Stimulated activated CD8-positive, alpha-beta memory T cell treated with anti-CD3 and anti-CD28 coated beads, Interleukin-15, amount 100 ng/mL, for 24 hours (primary cell): ENCODE data around the gene HSBP1L1.
"Not testable (repeated sequence)": the region's sequence is repeated elsewhere in the genome, so short reads cannot be mapped to it uniquely, and the experiment has no call there.

Experiments used
- DNase-seq: peaks from one replicate; pipeline ENCODE4 v3.0.0-alpha.2; 2020; ENCODE audit warnings: low read depth

HSBP1L1 gene

GRCh38 chr18:79986726-79987125, 22.3 kb downstream of the HSBP1L1 start:
- no peak for DNase-seq

DNA sequence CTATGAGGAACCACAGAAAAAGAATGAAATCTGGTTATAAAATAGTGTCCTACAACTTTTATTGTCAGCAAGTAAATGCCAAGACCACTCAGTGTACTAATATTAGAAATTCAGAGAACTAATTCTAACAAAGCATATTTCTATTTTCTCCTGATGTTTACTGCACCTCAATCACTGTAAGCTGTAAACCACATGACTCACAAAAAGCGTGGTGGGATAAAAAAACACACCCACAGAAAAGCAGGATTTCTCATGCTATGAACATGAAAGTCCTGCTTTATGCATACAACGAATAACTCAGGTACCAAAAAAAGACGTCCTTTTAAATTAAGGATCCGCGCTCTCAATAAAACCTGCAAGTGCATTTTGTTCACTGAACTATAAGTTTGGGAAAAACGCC, 23.1 kb downstream of the HSBP1L1 start:
- no peak for DNase-seq

- DNase-seq, result peak; percentile 36
These were observed 23.6 kb downstream of the HSBP1L1 start for GRCh38 chr18:79988071-79988450.

GRCh38 chr18:79988451-79989194, 24.2 kb downstream of the HSBP1L1 start, which contains the start of gene TXNL4A:
Gene TXNL4A (minus strand): TSS chr18:79988563. CDS start chr18:79988392, 171 bp downstream.
- peak; percentile 80 for DNase-seq

DNA sequence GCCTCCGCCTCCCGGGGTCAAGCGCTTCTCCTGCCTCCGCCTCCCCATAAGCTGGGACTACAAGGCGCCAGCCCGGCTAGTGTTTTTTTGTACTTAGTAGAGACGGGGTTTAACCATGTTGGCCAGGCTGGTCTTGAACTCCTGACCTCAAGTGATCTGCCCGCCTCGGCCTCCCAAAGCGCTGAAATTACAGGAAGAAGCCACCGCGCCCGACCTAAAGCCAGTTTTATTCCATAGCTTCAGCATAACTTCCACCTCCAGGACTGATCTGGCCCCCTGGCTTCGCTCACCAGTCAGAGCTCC, 24.7 kb downstream of the HSBP1L1 start:
- no peak for DNase-seq

DNA sequence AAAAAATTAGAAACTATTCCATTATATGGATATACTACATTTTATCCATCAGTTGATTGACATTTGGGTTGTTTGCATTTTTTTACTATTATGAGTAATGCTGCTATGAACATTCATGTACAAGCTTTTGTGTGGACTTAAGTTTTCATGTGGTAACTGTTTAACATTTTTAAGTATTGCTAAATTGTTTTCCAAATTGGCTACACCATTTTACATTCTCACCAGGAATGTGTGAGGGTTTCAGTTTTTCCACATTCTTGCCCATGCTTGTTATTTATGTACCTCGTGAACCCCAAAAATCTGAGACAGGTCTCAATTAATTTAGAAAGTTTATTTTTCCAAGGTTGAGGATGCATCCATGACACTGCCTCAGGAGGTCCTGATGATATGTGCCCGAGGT, 27.1 kb downstream of the HSBP1L1 start:
- no peak for DNase-seq

GRCh38 chr18:79999701-80000100, 35.3 kb downstream of the HSBP1L1 start:
- not testable (repeated sequence) for DNase-seq

DNA sequence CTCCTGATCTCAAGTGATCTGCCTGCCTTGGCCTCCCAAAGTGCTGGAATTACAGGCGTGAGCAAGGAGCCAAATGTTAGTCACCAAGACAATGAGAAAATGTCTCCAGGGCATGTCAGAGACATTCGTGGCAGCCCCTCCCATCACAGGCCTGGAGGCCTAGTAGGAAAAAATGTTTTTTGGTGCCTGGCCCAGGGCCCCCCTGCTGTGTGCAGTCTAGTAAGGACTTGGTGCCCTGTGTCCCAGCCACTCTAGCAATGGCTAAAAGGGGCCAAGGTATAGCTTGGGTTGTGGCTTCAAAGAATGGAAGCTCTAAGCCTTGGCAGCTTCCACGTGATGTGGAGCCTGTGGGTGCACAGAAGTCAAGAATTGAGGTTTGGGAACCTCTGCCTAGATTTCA, 36.4 kb downstream of the HSBP1L1 start:
- no peak for DNase-seq

DNA sequence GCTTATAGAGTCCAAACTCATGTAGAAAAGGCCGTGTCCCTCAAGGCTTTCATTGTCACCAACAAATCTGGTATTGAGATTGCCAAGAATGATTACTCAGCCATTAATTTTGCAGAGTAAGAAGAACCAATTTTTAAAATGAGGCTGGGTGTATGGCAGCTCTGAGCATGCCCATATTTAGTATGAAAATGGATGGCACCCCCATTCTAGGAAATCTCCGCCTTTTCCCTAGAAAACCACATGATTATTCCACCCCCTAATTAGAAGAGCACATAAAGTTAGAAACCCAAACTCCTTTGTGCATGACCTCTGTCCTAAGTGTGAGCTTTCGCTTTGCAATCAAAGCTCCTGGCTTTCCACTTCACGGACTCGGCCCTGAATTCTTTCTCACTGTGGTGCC, 38.0 kb downstream of the HSBP1L1 start:
- no peak for DNase-seq

DNA sequence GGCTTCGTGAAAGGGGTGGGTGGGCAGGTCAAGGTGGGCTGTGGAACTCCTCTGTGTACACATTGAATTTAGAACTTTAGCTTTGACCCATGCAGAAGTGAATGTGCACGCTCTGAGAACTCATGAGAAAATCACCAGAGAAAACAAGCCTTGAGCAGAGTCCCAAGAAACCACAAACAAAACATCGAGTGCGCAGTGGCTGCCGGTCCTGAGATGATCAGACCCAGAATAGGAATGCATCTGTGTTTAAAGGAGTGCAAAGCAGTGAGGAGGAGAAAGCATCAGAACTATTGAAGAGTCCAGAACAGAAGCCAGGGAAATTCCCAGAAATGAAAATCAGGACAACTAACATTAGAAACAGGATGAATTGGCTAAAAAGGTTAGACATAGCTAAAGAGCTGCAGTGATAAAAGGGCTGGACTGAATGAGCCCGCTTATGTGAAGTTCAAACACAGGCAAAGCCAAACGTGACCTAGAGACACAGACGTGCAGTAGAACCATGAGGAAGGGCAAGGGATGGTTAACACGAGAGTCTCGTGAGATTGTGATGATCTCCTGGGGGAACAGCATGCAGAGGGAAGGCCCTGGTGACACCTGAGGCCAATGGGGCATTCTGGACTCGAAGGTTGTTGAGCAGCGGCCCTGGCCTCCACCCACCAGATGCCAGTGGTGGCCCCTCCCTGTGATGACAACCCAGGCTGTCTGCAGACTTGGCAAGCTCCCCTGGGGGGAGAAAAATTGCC, 40.3 kb downstream of the HSBP1L1 start:
- DNase-seq, result no peak

- no peak for DNase-seq
These were observed 42.3 kb downstream of the HSBP1L1 start for GRCh38 chr18:80006724-80007123.

GRCh38 chr18:80009661-80010550, 45.5 kb downstream of the HSBP1L1 start:
- DNase-seq, result no peak

- DNase-seq, result no peak
These were observed 46.1 kb downstream of the HSBP1L1 start for GRCh38 chr18:80010551-80010906.

DNA sequence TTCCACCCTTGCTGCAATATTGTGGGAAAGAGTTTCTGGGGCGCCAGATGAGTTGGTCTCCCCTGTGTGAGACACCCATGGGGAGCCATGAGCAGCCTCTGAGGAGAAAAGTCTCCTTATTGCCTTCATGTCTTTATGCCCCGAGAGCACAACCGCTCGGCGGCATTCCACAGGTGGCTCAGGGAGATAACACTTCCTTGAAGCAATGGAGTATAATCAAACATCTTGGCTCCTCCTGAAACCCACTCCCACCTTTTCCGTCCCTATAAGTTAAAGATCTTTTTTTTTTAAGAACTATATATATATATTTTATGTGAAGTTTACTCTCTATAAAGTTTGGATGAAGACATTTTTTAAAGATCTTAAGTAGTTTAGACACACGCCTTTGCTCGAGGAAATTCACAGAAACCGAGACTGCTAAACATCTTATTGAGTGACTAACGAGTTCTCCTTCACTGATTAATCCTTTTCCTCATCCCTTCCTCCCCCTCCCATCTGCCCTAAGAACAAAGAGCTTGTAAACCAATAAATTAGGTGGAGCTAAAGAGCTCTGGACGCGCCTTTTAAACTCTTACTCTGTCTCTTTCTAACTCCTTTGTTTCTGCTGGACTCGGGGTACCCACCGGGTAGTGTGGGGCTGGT, 47.2 kb downstream of the HSBP1L1 start:
- DNase-seq, result not testable (repeated sequence)

GRCh38 chr18:80012714-80013113, 48.3 kb downstream of the HSBP1L1 start:
- DNase-seq, result no peak
